ENCODE data around the gene CYSLTR2. TPM values are rescaled to one million over a fixed set of nuclear protein-coding genes. Genes with fewer than 3 reads are reported as not detected.

The CYSLTR2 gene
- total and polyA plus RNA-seq, 9 of the 15 experiments (the other 6 are each of a cell fraction or from before 2014, with no cell fraction given), result not detected

- TF ChIP-seq CBX8 (IDR thresholded peaks at IDR 0.05; ENCODE audit: borderline replicate concordance, extremely low read depth, low read depth, low read length, poor library complexity, severe bottlenecking) (no peak), ZNF280B (CRISPR knock-in tag; IDR thresholded peaks at IDR 0.05) (no peak), KLF16 (IDR thresholded peaks at IDR 0.05) (no peak), RBM15 (IDR thresholded peaks at IDR 0.05; ENCODE audit: insufficient read depth, low read length) (no peak)
- TF ChIP-seq, protein P1, sequence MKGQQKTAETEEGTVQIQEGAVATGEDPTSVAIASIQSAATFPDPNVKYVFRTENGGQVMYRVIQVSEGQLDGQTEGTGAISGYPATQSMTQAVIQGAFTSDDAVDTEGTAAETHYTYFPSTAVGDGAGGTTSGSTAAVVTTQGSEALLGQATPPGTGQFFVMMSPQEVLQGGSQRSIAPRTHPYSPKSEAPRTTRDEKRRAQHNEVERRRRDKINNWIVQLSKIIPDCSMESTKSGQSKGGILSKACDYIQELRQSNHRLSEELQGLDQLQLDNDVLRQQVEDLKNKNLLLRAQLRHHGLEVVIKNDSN (CRISPR knock-in tag; IDR thresholded peaks at IDR 0.05), result no peak
- no peak for FAIRE-seq
- Histone ChIP-seq H3K4me1 (replicated peaks in 1 of 2; ENCODE audit: control insufficient read depth in 2 of 2, insufficient read depth in 2 of 2, low read length in 2 of 2) (no peaks in the 10 kb centered on the region), H3K4me3 (no peak overlapping the region), H3K27ac (ENCODE audit: extremely low read depth, low read depth, low read length) (no peak overlapping the region), H3K36me3 (ENCODE audit: control insufficient read depth, insufficient read depth, low read length) (no peaks in the 10 kb centered on the region), H3K9me3 (replicated peaks; ENCODE audit: control insufficient read depth, insufficient read depth, low read depth, low read length) (no peaks in the 10 kb centered on the region), H2AFZ (ENCODE audit: low read depth, low read length) (no peak overlapping the region), H3K79me2 (ENCODE audit: control insufficient read depth, insufficient read depth, low read length) (no peaks in the 10 kb centered on the region), H3K9ac (ENCODE audit: insufficient read depth in 1 of 2, low read depth in 2 of 2, low read length in 2 of 2) (no peak overlapping the region), H3K27me3 (ENCODE audit: control insufficient read depth in 2 of 2, insufficient read depth in 2 of 2, low read length in 2 of 2) (no peaks in the 10 kb centered on the region), H4K20me1 (replicated peaks; ENCODE audit: control insufficient read depth, insufficient read depth, low read length) (no peaks in the 10 kb centered on the region), H3K4me2 (ENCODE audit: insufficient read depth, low read length) (no peak overlapping the region), H3K9me1 (ENCODE audit: control insufficient read depth, insufficient read depth, low read length) (no peaks in the 10 kb centered on the region)
- in situ Hi-C loops (cut with MboI), result no loop called here
- no TSS peak for BruUV-seq (replicated peaks)
- ATAC-seq, result no peak
- ChIA-PET CTCF (ENCODE audit: low intra/inter-chr PET ratio) (no interaction called here), POLR2A (interaction anchor here (0.9 kb wide), 1 partner anchor 11 kb away, joined by 3 read pairs; no protein-coding TSS in a partner anchor)
- intact Hi-C loops (cut with micrococcal nuclease), result no loop called here
- DNase-seq (ENCODE audit: extremely low read depth in 1 of 4, low spot score in 3 of 4), result no peak
- 3% methylated on average over 10 of the region's 10 CpGs for WGBS (ENCODE audit: insufficient coverage, low coverage, missing lambda C conversion rate)
Observed at GRCh38 chr13:48679941-48680680, 26.4 kb downstream of the CYSLTR2 start.

Data from K562 (cell line).